RWPE1 (cell line): ENCODE measurements around the gene DARS1.
"Not testable (repeated sequence)": the region's sequence is repeated elsewhere in the genome, so short reads cannot be mapped to it uniquely, and the experiment has no call there.

ENCODE experiments used
- CTCF ChIA-PET: fragments of 350-600 bp; sonication (Branson Sonifier 250); formaldehyde crosslinking; extraction: SDS; loops from one replicate; lab custom pipeline; 2021; lab: Yijun Ruan, JAX
- POLR2A ChIA-PET: fragments of 400-600 bp; formaldehyde crosslinking; extraction: SDS; loops from one replicate; lab custom pipeline; 2020; ENCODE audit warnings: antibody characterized with exemption; ENCODE audit not compliant: low non-redundant PET; lab: Yijun Ruan, JAX
- DNase-seq: peaks from one replicate; pipeline ENCODE4 v3.0.0; 2012; ENCODE audit warnings: low spot score
- H3K27ac ChIP-seq: fragments of 450-650 bp; 2 replicates; pipeline ENCODE4 v1.5.1; 2017
- CTCF ChIP-seq: fragments of 450-650 bp; conservative IDR thresholded peaks from 2 replicates; pipeline ENCODE4 v1.5.1; 2017; ENCODE audit warnings: low read depth, mild to moderate bottlenecking

DARS1 gene

GRCh38 chr2:135894930-135895329 lies 90.5 kb downstream of the DARS1 start:
- POLR2A ChIA-PET, result no interaction called here
- CTCF ChIA-PET, result no interaction called here
- no peak for DNase-seq

GRCh38 chr2:135893374-135893794 lies 92.0 kb downstream of the DARS1 start:
- DNase-seq, result no peak
- CTCF ChIA-PET, result interaction anchor here (0.7 kb wide), 1 partner anchor 20 kb away, joined by 4 read pairs; no protein-coding TSS in a partner anchor
- POLR2A ChIA-PET, result no interaction called here
- H3K27ac ChIP-seq, result no peak overlapping the region
- TF ChIP-seq CTCF, result no peak

More at GRCh38 chr2:135894930-135895329, 90.5 kb downstream of the DARS1 start:
- TF ChIP-seq CTCF, result no peak
- H3K27ac ChIP-seq, result no peak overlapping the region

- DNase-seq, result no peak
- POLR2A ChIA-PET, result no interaction called here
- CTCF ChIA-PET, result no interaction called here
- H3K27ac ChIP-seq, result no peak overlapping the region
- no peak for TF ChIP-seq CTCF
Observed at GRCh38 chr2:135890835-135891234, 94.6 kb downstream of the DARS1 start.

GRCh38 chr2:135890149-135890548 lies 95.3 kb downstream of the DARS1 start:
- no peak overlapping the region for H3K27ac ChIP-seq
- POLR2A ChIA-PET, result no interaction called here
- TF ChIP-seq CTCF, result no peak
- CTCF ChIA-PET, result no interaction called here
- DNase-seq, result no peak

- CTCF ChIA-PET, result interaction anchor here (0.7 kb wide), 1 partner anchor 743 kb away, joined by 4 read pairs; no protein-coding TSS in a partner anchor
- POLR2A ChIA-PET, H3K27ac ChIP-seq, DNase-seq: not testable (repeated sequence)
Observed at GRCh38 chr2:135888587-135888986, 96.8 kb downstream of the DARS1 start.

- no peak for DNase-seq
- H3K27ac ChIP-seq, result no peak overlapping the region
- no peak for TF ChIP-seq CTCF
- CTCF ChIA-PET, result no interaction called here
- POLR2A ChIA-PET, result no interaction called here
Observed at GRCh38 chr2:135885709-135886108, 99.7 kb downstream of the DARS1 start.

- ChIA-PET CTCF (no interaction called here), POLR2A (no interaction called here)
- no peak for DNase-seq
- no peak for TF ChIP-seq CTCF
- H3K27ac ChIP-seq, result no peak overlapping the region
Observed at GRCh38 chr2:135882415-135882814, 103.0 kb downstream of the DARS1 start.

GRCh38 chr2:135876770-135877169 lies 108.7 kb downstream of the DARS1 start:
- DNase-seq, POLR2A ChIA-PET: not testable (repeated sequence)
- CTCF ChIA-PET, result interaction anchor here (0.5 kb wide), 1 partner anchor 1818 kb away, joined by 3 read pairs; no protein-coding TSS in a partner anchor
- peak overlapping the region; percentile 89 for H3K27ac ChIP-seq
